Hematopoietic multipotent progenitor cell treated with erythropoietin and hydrocortisone succinate and interleukin-3 and kit ligand, for 8 days (in vitro differentiated cells): ENCODE measurements around the gene RASA4B.
"Not testable (repeated sequence)": the region's sequence is repeated elsewhere in the genome, so short reads cannot be mapped to it uniquely, and the experiment has no call there.

Source experiments
- DNase-seq: peaks from one replicate; pipeline ENCODE4 v3.0.0-alpha.2; 2015

RASA4B gene

GRCh38 chr7:102472126-102473041 lies 45.2 kb downstream of the RASA4B start:
- peak; percentile 48 for DNase-seq

GRCh38 chr7:102471791-102472125 lies 45.8 kb downstream of the RASA4B start:
- no peak for DNase-seq

GRCh38 chr7:102469972-102470825 lies 47.4 kb downstream of the RASA4B start:
- no peak for DNase-seq

GRCh38 chr7:102469351-102469971 lies 48.1 kb downstream of the RASA4B start:
- DNase-seq = no peak

- DNase-seq = no peak
Observed at GRCh38 chr7:102468478-102469350, 48.9 kb downstream of the RASA4B start.

- DNase-seq = no peak
Observed at GRCh38 chr7:102467581-102468477, 49.7 kb downstream of the RASA4B start.

- no peak for DNase-seq
Observed at GRCh38 chr7:102466097-102466496, 51.5 kb downstream of the RASA4B start.

GRCh38 chr7:102464577-102465280 lies 52.8 kb downstream of the RASA4B start, which contains the start of the genes ALKBH4 and LRWD1:
ALKBH4 (minus strand) TSS chr7:102464863; CDS start chr7:102464836, 27 bp downstream.
LRWD1 (plus strand) TSS chr7:102464984; CDS start chr7:102465081, 97 bp downstream.
- DNase-seq = peak; percentile 92

GRCh38 chr7:102463841-102464576 lies 53.6 kb downstream of the RASA4B start:
- peak; percentile 24 for DNase-seq

- DNase-seq = no peak
Observed at GRCh38 chr7:102460467-102460866, 57.1 kb downstream of the RASA4B start.

GRCh38 chr7:102459221-102459844 lies 58.2 kb downstream of the RASA4B start:
- DNase-seq = no peak

GRCh38 chr7:102457352-102457924 lies 60.1 kb downstream of the RASA4B start:
- no peak for DNase-seq

- DNase-seq = no peak
Observed at GRCh38 chr7:102456327-102456726, 61.2 kb downstream of the RASA4B start.

- DNase-seq = no peak
Observed at GRCh38 chr7:102455596-102455995, 62.0 kb downstream of the RASA4B start.

- not testable (repeated sequence) for DNase-seq
Observed at GRCh38 chr7:102454932-102455331, 62.6 kb downstream of the RASA4B start.

- DNase-seq = no peak
Observed at GRCh38 chr7:102454468-102454867, 63.1 kb downstream of the RASA4B start.

GRCh38 chr7:102453319-102453718 lies 64.3 kb downstream of the RASA4B start:
- no peak for DNase-seq

- DNase-seq = no peak
Observed at GRCh38 chr7:102452451-102452850, 65.1 kb downstream of the RASA4B start.
